Gastroesophageal sphincter (tissue), 4 donors: ENCODE results near the gene MYOCD. TPM values are rescaled to one million over a fixed set of nuclear protein-coding genes. Genes with fewer than 3 reads are reported as not detected.

ENCODE experiments used
- ATAC-seq: fragments of 150-250 bp; one replicate; pipeline ENCODE4 v1.9.1; 2016; ENCODE audit warnings: mild to moderate bottlenecking, moderate library complexity
- H3K27ac ChIP-seq, 4 donors: fragments of 200-600 bp; sonication (generic) in 3 of 4; 1 replicate in 3 of 4; 2 replicates in 1 of 4; pipeline ENCODE4 v1.5.1; 2016 to 2019
- H3K27me3 ChIP-seq: fragments of 200-600 bp; sonication (generic); one replicate; pipeline ENCODE4 v1.5.1; 2019
- H3K36me3 ChIP-seq, 2 donors: fragments of 200-600 bp; sonication (generic); one replicate each; pipeline ENCODE4 v1.5.1; 2019; ENCODE audit warnings: control low read depth in 1 of 2
- H3K4me1 ChIP-seq, 3 donors: fragments of 200-600 bp; sonication (generic); 1 replicate in 2 of 3; 2 replicates in 1 of 3; pipeline ENCODE4 v1.5.1; 2016 to 2019; ENCODE audit warnings: control low read depth in 2 of 3
- H3K4me3 ChIP-seq, 2 donors: fragments of 200-600 bp; sonication (generic); one replicate each; pipeline ENCODE4 v1.5.1; 2019; ENCODE audit warnings: mild to moderate bottlenecking in 1 of 2, moderate library complexity in 1 of 2
- H3K9me3 ChIP-seq, 3 donors: fragments of 200-600 bp; sonication (generic); one replicate each; pipeline ENCODE4 v1.5.1; 2017 to 2019; ENCODE audit warnings: control low read depth in 2 of 3
- CTCF ChIP-seq, 4 experiments: fragments of 200-600 bp in 2 of 4; fragments of 450-650 bp in 2 of 4; sonication (generic) in 1 of 4; IDR thresholded peaks; one replicate each; pipeline ENCODE4 v1.5.1; 2017 to 2019; ENCODE audit warnings: antibody characterized with exemption in 4 of 4, mild to moderate bottlenecking in 2 of 4, moderate library complexity in 2 of 4
- EP300 ChIP-seq: sonication (generic); formaldehyde crosslinking; IDR thresholded peaks from one replicate; pipeline ENCODE4 v1.6.1; 2017; ENCODE audit warnings: antibody characterized with exemption, mild to moderate bottlenecking
- POLR2A ChIP-seq, 2 donors: fragments of 450-650 bp; IDR thresholded peaks; one replicate each; pipeline ENCODE4 v1.6.1; 2017; ENCODE audit warnings: antibody characterized with exemption in 2 of 2, mild to moderate bottlenecking in 2 of 2, moderate library complexity in 1 of 2
- POLR2AphosphoS5 ChIP-seq: sonication (generic); formaldehyde crosslinking; IDR thresholded peaks from one replicate; pipeline ENCODE4 v1.6.1; 2017; ENCODE audit warnings: antibody characterized with exemption
- WGBS, 2 donors: methylation state at CpG; one replicate each; pipeline ENCODE4 v1.1.5; 2018; ENCODE audit warnings: low coverage in 1 of 2; 5-methylcytosine and 5-hydroxymethylcytosine counted together
- total RNA-seq, 4 donors: library from RNA; depleted of rRNA; stranded (reverse); fragments of >200 nt; gene quantifications; one replicate each; pipeline ENCODE4 v1.1.0, GENCODE V29; 2016

MYOCD gene
- total RNA-seq, 4 donors from 2014 or later: 93.0 to 219 (median 120) TPM

GRCh38 chr17:12813664-12814063, 148.0 kb downstream of the MYOCD start:
- WGBS, 2 donors: 84 to 85% methylated on average over 6 to 9 of the region's 9 CpGs

DNA sequence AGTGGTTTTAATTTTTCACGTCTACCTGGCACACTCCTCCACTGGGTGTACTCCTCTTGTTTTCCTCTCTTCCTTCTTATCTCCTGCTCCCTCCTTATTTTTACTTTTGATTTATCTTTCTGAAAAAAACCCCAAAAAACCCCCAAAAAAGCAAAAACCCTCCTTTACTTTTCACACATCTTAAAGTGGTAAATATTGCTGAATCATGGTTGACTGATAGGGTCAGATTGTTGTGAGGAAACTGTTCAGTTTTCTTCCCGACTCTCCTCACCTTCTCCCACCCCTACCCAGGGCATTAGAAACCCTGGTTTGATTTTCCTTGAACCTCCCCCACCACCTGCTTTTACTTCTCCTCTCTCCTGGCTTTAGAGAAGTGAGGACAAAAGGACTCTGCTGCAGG, 149.0 kb downstream of the MYOCD start:
- no peaks in the 10 kb centered on the region for H3K4me1 ChIP-seq
- TF ChIP-seq POLR2AphosphoS5: no peak
- no peak for TF ChIP-seq CTCF (IDR thresholded peaks at IDR 0.05)
- no peak for TF ChIP-seq POLR2A (IDR thresholded peaks at IDR 0.05)
- TF ChIP-seq EP300: no peak
- WGBS, 2 donors: 85 to 93% methylated on average over 2 of the region's 2 CpGs
- H3K9me3 ChIP-seq: peaks cover 0 to 9% (median 0%) of the 10 kb centered on the region in 3 donors
- no peaks in the 10 kb centered on the region for H3K27me3 ChIP-seq
- no peaks in the 10 kb centered on the region for H3K36me3 ChIP-seq
- no peak for ATAC-seq
- no peak overlapping the region for H3K27ac ChIP-seq
- no peak overlapping the region for H3K4me3 ChIP-seq

More at GRCh38 chr17:12813664-12814063, 148.0 kb downstream of the MYOCD start:
- TF ChIP-seq CTCF (IDR thresholded peaks at IDR 0.05): no peak
- no peak for TF ChIP-seq EP300
- no peak for TF ChIP-seq POLR2A (IDR thresholded peaks at IDR 0.05)
- no peak for TF ChIP-seq POLR2AphosphoS5
- Histone ChIP-seq H3K36me3 (no peaks in the 10 kb centered on the region), H3K4me1 (no peaks in the 10 kb centered on the region), H3K9me3 (peaks cover 0 to 11% (median 0%) of the 10 kb centered on the region in 3 donors), H3K27me3 (no peaks in the 10 kb centered on the region), H3K27ac (no peak overlapping the region), H3K4me3 (no peak overlapping the region)
- ATAC-seq: no peak

DNA sequence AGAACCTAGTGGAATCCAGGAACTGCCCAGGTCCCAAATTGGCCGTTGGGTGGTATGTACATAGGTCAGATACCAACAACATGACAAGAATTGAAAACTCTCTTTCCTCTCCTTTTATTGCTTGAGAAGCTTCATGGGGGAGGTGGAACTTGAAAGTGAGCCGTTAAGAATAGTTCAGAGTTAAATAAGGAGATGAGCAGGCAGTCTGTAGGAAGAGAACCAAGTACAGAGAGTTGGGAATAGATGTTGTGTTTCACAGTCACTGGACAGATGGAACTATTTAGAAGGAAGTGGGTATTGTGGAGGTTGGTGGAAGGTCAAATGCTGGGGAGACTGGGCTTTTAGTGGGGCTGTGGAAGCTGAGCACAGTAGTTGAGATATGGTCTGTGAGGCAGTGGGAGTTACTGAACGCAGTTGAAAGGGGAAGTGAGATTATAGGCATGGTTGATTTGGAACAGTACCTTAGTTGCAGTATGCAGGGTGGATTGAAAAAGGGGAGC, 150.0 kb downstream of the MYOCD start:
- no peak for TF ChIP-seq POLR2AphosphoS5
- TF ChIP-seq POLR2A (IDR thresholded peaks at IDR 0.05): no peak
- no peak for TF ChIP-seq EP300
- TF ChIP-seq CTCF (IDR thresholded peaks at IDR 0.05): no peak
- Histone ChIP-seq H3K27me3 (no peaks in the 10 kb centered on the region), H3K9me3 (peaks cover 0 to 9% (median 0%) of the 10 kb centered on the region in 3 donors), H3K4me3 (no peak overlapping the region), H3K4me1 (no peaks in the 10 kb centered on the region), H3K27ac (no peak overlapping the region), H3K36me3 (no peaks in the 10 kb centered on the region)
- 64 to 71% methylated on average over 3 of the region's 3 CpGs for WGBS, 2 donors
- ATAC-seq: no peak

Other genes with a start within 250 kb of the MYOCD start
- gene ARHGAP44, start 123.6 kb downstream of the MYOCD start, total RNA-seq: 10 to 100 TPM in 1 of 4 donors, 1 to 10 TPM in 3; 4.7 to 12.5 (median 6.5) TPM